K562 (cell line): ENCODE data around the gene ARHGEF33. TPM values are rescaled to one million over a fixed set of nuclear protein-coding genes. Genes with fewer than 3 reads are reported as not detected.

Experiments
- ATAC-seq: fragments of 200-7000 bp; cut with Tn5 transposase; 3 replicates; pipeline ENCODE4 v1.9.1; 2020; ENCODE audit warnings: moderate library complexity
- BruUV-seq: library from RNA; stranded (reverse); fragments of 400-500 nt; replicated peaks from 2 replicates; lab custom pipeline; 2021; lab: Mats Ljungman, UMichigan
- CTCF ChIA-PET: fragments of 300-600 bp; formaldehyde crosslinking; extraction: SDS; loops from one replicate; lab custom pipeline; 2021; ENCODE audit warnings: low intra/inter-chr PET ratio; lab: Yijun Ruan, JAX
- POLR2A ChIA-PET: fragments of 300-600, 350-650 bp; sonication (Branson Sonifier 250); formaldehyde crosslinking; extraction: SDS; loops from one replicate; lab custom pipeline; 2021; ENCODE audit warnings: antibody characterized with exemption, inconsistent platforms; lab: Yijun Ruan, JAX
- DNase-seq, 4 experiments: peaks; one replicate each; pipeline versions ENCODE4 v3.0.0 to v3.0.0-alpha.2; 2011 to 2018; ENCODE audit warnings: low spot score in 3 of 4, mixed read lengths in 3 of 4; ENCODE audit errors: extremely low read depth in 1 of 4
- FAIRE-seq: peaks from 2 replicates; lab custom pipeline; 2011; peaks lifted over from hg19 to GRCh38; lab: Jason Lieb, UNC
- H2AFZ ChIP-seq: 2 replicates; pipeline ENCODE4 v1.6.0; 2011; ENCODE audit warnings: low read depth, low read length, control low read depth, inconsistent platforms
- H3K27ac ChIP-seq: fragments of 200-600 bp; 3 replicates; pipeline ENCODE4 v1.8.0; 2011; ENCODE audit warnings: low read depth, mild to moderate bottlenecking, control low read depth, inconsistent platforms, low read length, moderate library complexity, mixed read lengths; ENCODE audit errors: extremely low read depth
- H3K27me3 ChIP-seq, 2 experiments: fragments of 300-600 bp in 1 of 2; 2 replicates in 1 of 2; 3 replicates in 1 of 2; pipeline versions ENCODE4 v1.6.0 to v1.8.0; 2011; ENCODE audit warnings: inconsistent platforms in 2 of 2, low read length in 2 of 2, mild to moderate bottlenecking in 1 of 2, mixed read lengths in 1 of 2, moderate library complexity in 1 of 2; ENCODE audit not compliant: control insufficient read depth in 2 of 2, insufficient read depth in 2 of 2
- H3K36me3 ChIP-seq: fragments of 300-600 bp; 3 replicates; pipeline ENCODE4 v1.8.0; 2011; ENCODE audit warnings: mild to moderate bottlenecking, low read length, inconsistent platforms; ENCODE audit not compliant: control insufficient read depth, insufficient read depth
- H3K4me1 ChIP-seq, 2 experiments: fragments of 200-600 bp in 1 of 2; replicated peaks in 1 of 2; 2 replicates in 1 of 2; 3 replicates in 1 of 2; pipeline versions ENCODE4 v1.5.1 to v1.8.0; 2011; ENCODE audit warnings: inconsistent platforms in 2 of 2, low read length in 2 of 2, mild to moderate bottlenecking in 1 of 2, mixed read lengths in 1 of 2, moderate library complexity in 1 of 2; ENCODE audit not compliant: control insufficient read depth in 2 of 2, insufficient read depth in 2 of 2
- H3K4me2 ChIP-seq: 2 replicates; pipeline ENCODE4 v1.6.1; 2011; ENCODE audit warnings: low read length, control low read depth, inconsistent platforms, mixed read lengths; ENCODE audit not compliant: insufficient read depth
- H3K4me3 ChIP-seq: fragments of 200-600 bp; sonication (generic), shearing (Covaris generic); 2 replicates; pipeline ENCODE4 v1.5.1; 2016; ENCODE audit warnings: control low read depth, inconsistent platforms
- H3K79me2 ChIP-seq: fragments of 200-600 bp; 3 replicates; pipeline ENCODE4 v1.8.0; 2011; ENCODE audit warnings: low read length, inconsistent platforms; ENCODE audit not compliant: control insufficient read depth, insufficient read depth
- H3K9ac ChIP-seq, 2 experiments: 2 replicates each; pipeline versions ENCODE4 v1.6.0 to v1.6.1; 2011; ENCODE audit warnings: low read depth in 2 of 2, low read length in 2 of 2, control low read depth in 1 of 2, inconsistent platforms in 1 of 2, mild to moderate bottlenecking in 1 of 2, mixed read lengths in 1 of 2; ENCODE audit not compliant: insufficient read depth in 1 of 2
- H3K9me1 ChIP-seq: one replicate; pipeline ENCODE4 v1.6.0; 2011; ENCODE audit warnings: inconsistent platforms, mild to moderate bottlenecking, low read length, moderate library complexity; ENCODE audit not compliant: control insufficient read depth, insufficient read depth
- H3K9me3 ChIP-seq: replicated peaks from 2 replicates; pipeline ENCODE4 v1.5.1; 2011; ENCODE audit warnings: low read depth, low read length, inconsistent platforms; ENCODE audit not compliant: control insufficient read depth, insufficient read depth
- H4K20me1 ChIP-seq: replicated peaks from 2 replicates; pipeline ENCODE4 v1.6.1; 2011; ENCODE audit warnings: low read length, inconsistent platforms, mixed read lengths; ENCODE audit not compliant: control insufficient read depth, insufficient read depth
- AFF4 ChIP-seq: sonication (generic); formaldehyde crosslinking; IDR thresholded peaks from 2 replicates; pipeline ENCODE4 v1.8.0; 2023; ENCODE audit warnings: mild to moderate bottlenecking, missing genetic modification reagents
- E2F5 ChIP-seq: sonication (generic); formaldehyde crosslinking; IDR thresholded peaks from 2 replicates; pipeline ENCODE4 v1.8.0; 2022; ENCODE audit warnings: mild to moderate bottlenecking, missing genetic modification reagents
- HOXB6 ChIP-seq: fragments of 250-450 bp; sonication (Bioruptor Pico); IDR thresholded peaks from 2 replicates; pipeline ENCODE4 v1.5.1; 2022; ENCODE audit warnings: mild to moderate bottlenecking, borderline replicate concordance
- IRF9 ChIP-seq: fragments of 450-650 bp; IDR thresholded peaks from 2 replicates; pipeline ENCODE4 v1.6.1; 2016; ENCODE audit warnings: missing biosample characterization, missing genetic modification characterization
- MEF2A ChIP-seq: IDR thresholded peaks from 2 replicates; pipeline ENCODE4 v1.6.1; 2011; ENCODE audit warnings: low read depth, mild to moderate bottlenecking, low read length, moderate library complexity; ENCODE audit not compliant: control insufficient read depth
- MNT ChIP-seq, 2 experiments: fragments of 450-650 bp; conservative IDR thresholded peaks; 2 replicates each; pipeline ENCODE4 v1.6.1; 2017; ENCODE audit warnings: mild to moderate bottlenecking in 2 of 2, moderate library complexity in 2 of 2
- POLR2G ChIP-seq: fragments of 200-400 bp; formaldehyde crosslinking; IDR thresholded peaks from 2 replicates; pipeline ENCODE4 v1.6.1; 2017; ENCODE audit warnings: low read depth, mild to moderate bottlenecking, antibody characterized with exemption, low read length, moderate library complexity
- ZNF197 ChIP-seq: fragments of 200-800 bp; sonication (Bioruptor generic); IDR thresholded peaks from 2 replicates; pipeline ENCODE4 v1.6.1; 2016; ENCODE audit warnings: low read depth, missing genetic modification characterization, missing compliant biosample characterization
- ZNF253 ChIP-seq: fragments of 250-450 bp; sonication (Bioruptor Pico); conservative IDR thresholded peaks from 2 replicates; pipeline ENCODE4 v1.6.1; 2021; ENCODE audit warnings: mild to moderate bottlenecking
- ZNF592 ChIP-seq: fragments of 450-650 bp; IDR thresholded peaks from 2 replicates; pipeline ENCODE4 v1.6.1; 2017; ENCODE audit warnings: antibody characterized with exemption, mild to moderate bottlenecking
- WGBS: fragments of 100-300 bp; shearing (Covaris generic); methylation state at CpG from one replicate; pipeline ENCODE4 v1.1.6; 2016; ENCODE audit warnings: low coverage, mixed read lengths; ENCODE audit not compliant: insufficient coverage; ENCODE audit errors: missing lambda C conversion rate; 5-methylcytosine and 5-hydroxymethylcytosine counted together
- in situ Hi-C: fragments of 300-500 bp; cut with MboI; formaldehyde crosslinking; loops from 4 replicates; pipeline ENCODE4 v1.15.0; 2018; ENCODE audit warnings: inconsistent platforms, mixed read lengths
- intact Hi-C: fragments of 100-400 bp; cut with micrococcal nuclease; formaldehyde crosslinking; loops from 2 replicates; pipeline ENCODE4 v1.14.2; 2022
- polyA plus RNA-seq, 8 experiments: library from polyadenylated mRNA; depleted of rRNA in 4 of 8; stranded (reverse) in 5 of 8; unstranded in 3 of 8; fragments of >200 nt; fragmentation: Nextera tagmentation in 2 of 8; fragmentation: Illumina TruSeq in 1 of 8; extraction: Ambion mirVana in 2 of 8; extraction: Trizol in 1 of 8; gene quantifications; 2 replicates each; pipeline versions ENCODE4 v1.2.1 to v1.2.3, GENCODE V29; 2011 to 2014; ENCODE audit warnings: inconsistent platforms in 1 of 8, missing spikeins in 1 of 8
- total RNA-seq, 7 experiments: library from RNA; depleted of rRNA in 6 of 7; stranded (reverse); fragments of >200 nt in 6 of 7; fragmentation: Illumina TruSeq in 2 of 7; extraction: Trizol in 2 of 7; gene quantifications; 2 replicates each; pipeline versions ENCODE4 v1.2.1 to v1.2.3, GENCODE V29; 2011 to 2021; ENCODE audit warnings: low replicate concordance in 1 of 7

ARHGEF33 gene
- total and polyA plus RNA-seq, 9 of the 15 experiments (the other 6 are each of a cell fraction or from before 2014, with no cell fraction given), result 0.01 to 0.08 (median 0.03) TPM; not detected in 5

GRCh38 chr2:38871432-38871831, 18.2 kb upstream of the ARHGEF33 start:
- H3K9me3 ChIP-seq, result no peaks in the 10 kb centered on the region
- no TSS peak for BruUV-seq
- no peak for FAIRE-seq
- H3K9me1 ChIP-seq, result no peaks in the 10 kb centered on the region
- peaks cover 0 to 10% of the 10 kb centered on the region in 2 experiments; a peak in 1 of 5 replicates for H3K4me1 ChIP-seq
- no peak overlapping the region for H3K4me3 ChIP-seq
- H3K9ac ChIP-seq, result no peak overlapping the region
- H3K36me3 ChIP-seq, result peaks cover 11% of the 10 kb centered on the region; the same call in 2 of the 3 replicates
- in situ Hi-C loops (no loop called here), intact Hi-C loops (no loop called here)
- peaks cover 21% of the 10 kb centered on the region for H3K79me2 ChIP-seq
- WGBS, result 80% methylated on average over 3 of the region's 3 CpGs
- no peak for DNase-seq
- ChIA-PET POLR2A (no interaction called here), CTCF (no interaction called here)
- H4K20me1 ChIP-seq, result no peaks in the 10 kb centered on the region
- ATAC-seq, result no peak
- H3K4me2 ChIP-seq, result no peak overlapping the region
- H2AFZ ChIP-seq, result no peak overlapping the region
- no peaks in the 10 kb centered on the region for H3K27me3 ChIP-seq
- no peak overlapping the region for H3K27ac ChIP-seq
- TF ChIP-seq MEF2A (no peak), MNT (conservative IDR thresholded peaks at IDR 0.05) (no peak), AFF4 (CRISPR knock-in tag) (no peak), IRF9 (no peak), ZNF592 (no peak), ZNF197 (CRISPR knock-in tag) (no peak), POLR2G (no peak), ZNF253 (CRISPR knock-in tag) (no peak), HOXB6 (CRISPR knock-in tag) (no peak), E2F5 (CRISPR knock-in tag) (no peak)
